Kidney (tissue), 14 donors: ENCODE results near the gene CCDC188. TPM values are rescaled to one million over a fixed set of nuclear protein-coding genes. Genes with fewer than 3 reads are reported as not detected.
A peak's percentile ranks its signal among the peaks of the same experiment; 100 is the strongest.

ENCODE experiments used
- DNase-seq, 5 donors: peaks; one replicate each; pipeline ENCODE4 v3.0.0-alpha.2; 2013 to 2020
- FAIRE-seq: peaks from 2 replicates; lab custom pipeline; 2012; peaks lifted over from hg19 to GRCh38; lab: Jason Lieb, UNC
- H3K27ac ChIP-seq, 2 donors: one replicate each; pipeline ENCODE4 v1.7.0; 2013; ENCODE audit warnings: low read depth in 2 of 2, low read length in 2 of 2, inconsistent platforms in 1 of 2
- H3K27me3 ChIP-seq: one replicate; pipeline ENCODE4 v1.7.1; 2013; ENCODE audit warnings: low read length, inconsistent platforms; ENCODE audit not compliant: control insufficient read depth, insufficient read depth
- H3K36me3 ChIP-seq, 3 donors: one replicate each; pipeline versions ENCODE4 v1.7.0 to v1.7.1; 2013; ENCODE audit warnings: low read length in 3 of 3, control low read depth in 1 of 3, inconsistent platforms in 1 of 3; ENCODE audit not compliant: insufficient read depth in 3 of 3, control insufficient read depth in 2 of 3
- H3K4me1 ChIP-seq, 3 donors: one replicate each; pipeline versions ENCODE4 v1.7.0 to v1.7.1; 2013; ENCODE audit warnings: low read length in 3 of 3, inconsistent platforms in 1 of 3, low read depth in 1 of 3; ENCODE audit not compliant: control insufficient read depth in 2 of 3, insufficient read depth in 2 of 3
- H3K4me3 ChIP-seq, 3 donors: one replicate each; pipeline versions ENCODE4 v1.7.0 to v1.8.1; 2013; ENCODE audit warnings: low read length in 3 of 3, control low read depth in 1 of 3, inconsistent platforms in 1 of 3
- H3K9ac ChIP-seq, 3 donors: one replicate each; pipeline versions ENCODE4 v1.7.0 to v1.7.1; 2013; ENCODE audit warnings: low read length in 3 of 3, control low read depth in 1 of 3, inconsistent platforms in 1 of 3
- H3K9me3 ChIP-seq, 3 donors: one replicate each; pipeline versions ENCODE4 v1.7.0 to v1.7.1; 2013; ENCODE audit warnings: low read length in 3 of 3, control low read depth in 1 of 3, inconsistent platforms in 1 of 3; ENCODE audit not compliant: control insufficient read depth in 2 of 3, insufficient read depth in 1 of 3
- intact Hi-C: fragments of 100-400 bp; cut with DNase I; formaldehyde crosslinking; loops from one replicate; pipeline ENCODE4 v1.11.1; 2022
- polyA plus RNA-seq: library from polyadenylated mRNA; stranded (reverse); fragments of 350-450 nt; fragmentation: Illumina TruSeq; extraction: RNeasy Lipid Tissue Mini Kit (QIAGEN cat#74804); gene quantifications from one replicate; pipeline ENCODE4 v1.2.3, GENCODE V29; 2014; ENCODE audit warnings: low read depth, low replicate concordance; ENCODE audit not compliant: insufficient read depth
- total RNA-seq: library from RNA; stranded (reverse); fragmentation: NEBNext Ultra II Directional; extraction: Animal tissue kit (Norgen Biotek cat#: 25700); gene quantifications from one replicate; pipeline ENCODE4 v1.2.1, GENCODE V29; 2021
- TF ChIP-seq, protein P1 (sequence below): IDR thresholded peaks from 3 replicates; pipeline ENCODE4 v1.5.1; 2012; ENCODE audit warnings: mild to moderate bottlenecking, moderate library complexity, borderline replicate concordance; ENCODE audit not compliant: insufficient read depth; ENCODE audit errors: extremely low read depth
- donor health status: control.
- donor health status: control.
- donor health status: control.
- donor health status: control.
- donor health status: control.
- donor health status: DM: yes; HTN: yes; CAD: no.
- donor health status: Normal renal cell carcinoma (clear cell type).

CCDC188 gene
- total and polyA plus RNA-seq, 2 donors from 2014 or later = 0.54 to 2.8 TPM

- Histone ChIP-seq H3K27me3 (no peaks in the 10 kb centered on the region), H3K36me3 (peaks cover 0 to 39% (median 20%) of the 10 kb centered on the region in 3 donors), H3K27ac (no peak overlapping the region), H3K9me3 (no peaks in the 10 kb centered on the region), H3K4me3 (no peak overlapping the region), H3K4me1 (peaks cover 0 to 9% (median 0%) of the 10 kb centered on the region in 3 donors), H3K9ac (no peak overlapping the region)
- intact Hi-C loops = loop anchor here (10.0 kb wide), 1 partner anchor 87 kb away; the partner anchor contains the start of gene TANGO2
- FAIRE-seq = no peak
- TF ChIP-seq, protein P1, sequence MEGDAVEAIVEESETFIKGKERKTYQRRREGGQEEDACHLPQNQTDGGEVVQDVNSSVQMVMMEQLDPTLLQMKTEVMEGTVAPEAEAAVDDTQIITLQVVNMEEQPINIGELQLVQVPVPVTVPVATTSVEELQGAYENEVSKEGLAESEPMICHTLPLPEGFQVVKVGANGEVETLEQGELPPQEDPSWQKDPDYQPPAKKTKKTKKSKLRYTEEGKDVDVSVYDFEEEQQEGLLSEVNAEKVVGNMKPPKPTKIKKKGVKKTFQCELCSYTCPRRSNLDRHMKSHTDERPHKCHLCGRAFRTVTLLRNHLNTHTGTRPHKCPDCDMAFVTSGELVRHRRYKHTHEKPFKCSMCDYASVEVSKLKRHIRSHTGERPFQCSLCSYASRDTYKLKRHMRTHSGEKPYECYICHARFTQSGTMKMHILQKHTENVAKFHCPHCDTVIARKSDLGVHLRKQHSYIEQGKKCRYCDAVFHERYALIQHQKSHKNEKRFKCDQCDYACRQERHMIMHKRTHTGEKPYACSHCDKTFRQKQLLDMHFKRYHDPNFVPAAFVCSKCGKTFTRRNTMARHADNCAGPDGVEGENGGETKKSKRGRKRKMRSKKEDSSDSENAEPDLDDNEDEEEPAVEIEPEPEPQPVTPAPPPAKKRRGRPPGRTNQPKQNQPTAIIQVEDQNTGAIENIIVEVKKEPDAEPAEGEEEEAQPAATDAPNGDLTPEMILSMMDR = no peak
- peak in 1 of 5 donors; percentile 49 for DNase-seq
Observed at GRCh38 chr22:20111689-20112622, 38.9 kb downstream of the CCDC188 start.

DNA sequence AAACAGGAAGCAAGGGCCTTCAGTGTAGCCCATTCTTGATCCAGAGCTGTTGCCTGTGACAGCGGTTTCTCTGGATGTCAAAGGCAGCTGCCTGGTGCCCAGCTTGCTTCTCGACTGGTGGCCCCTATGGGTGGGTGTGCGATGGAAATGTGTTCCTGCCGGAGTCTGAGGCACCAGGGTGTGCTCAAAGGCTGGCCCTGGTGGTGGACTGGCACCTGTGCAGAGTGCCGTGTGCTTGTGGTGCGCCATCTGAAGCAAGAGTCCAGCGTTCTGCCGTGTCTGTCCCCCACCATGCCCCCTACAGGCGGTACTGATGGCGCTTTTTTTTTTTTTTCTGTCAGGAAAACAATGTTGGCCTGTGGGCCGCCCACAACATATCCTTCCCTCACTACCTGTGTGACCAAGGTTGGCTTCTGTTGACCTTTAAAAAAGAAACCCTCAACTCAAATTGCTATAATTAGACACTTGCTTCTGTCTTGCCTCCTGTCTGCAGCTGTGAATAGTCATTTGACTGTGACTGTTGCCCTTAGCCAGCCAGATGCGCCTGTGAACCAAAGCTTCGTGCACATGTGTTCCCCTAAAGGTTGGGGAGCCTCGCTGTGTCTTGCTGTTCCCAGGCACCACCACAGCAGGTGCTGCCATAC, 39.7 kb downstream of the CCDC188 start:
- TF ChIP-seq, protein P1 = peak; percentile 4

DNA sequence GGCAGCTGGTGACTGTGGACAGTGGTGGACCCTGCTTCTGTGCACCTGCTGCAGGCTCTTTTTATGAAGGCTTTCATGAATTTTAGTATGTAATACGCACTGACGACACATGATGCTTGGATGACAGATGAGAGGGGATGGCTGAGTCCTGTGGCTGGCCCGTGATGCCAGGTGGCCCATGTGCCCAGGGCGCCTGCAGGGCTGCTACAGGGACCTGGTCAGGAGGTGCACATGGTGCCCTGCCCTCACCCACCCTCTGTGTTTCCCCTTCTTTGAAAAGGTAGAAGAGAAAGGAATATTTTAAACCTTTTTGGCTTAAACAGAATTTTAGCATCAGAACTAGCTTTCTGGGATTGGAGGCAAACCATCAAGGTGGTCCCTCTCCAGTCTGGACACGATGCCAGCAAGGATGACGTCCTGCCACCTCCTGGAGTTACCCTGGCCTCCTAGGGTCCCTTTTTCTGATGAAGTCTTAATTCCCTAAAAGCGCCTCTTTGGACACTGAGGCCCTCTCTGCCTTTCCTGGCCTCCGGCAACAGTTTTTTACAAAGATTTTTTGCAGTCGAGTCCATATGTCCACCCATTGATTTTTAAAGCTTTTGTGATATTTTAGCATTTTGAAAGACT, 40.4 kb downstream of the CCDC188 start:
- TF ChIP-seq, protein P1 = no peak
- DNase-seq (peak in 1 of 5 donors; percentile 62), FAIRE-seq (no peak)
- Histone ChIP-seq H3K4me1 (peaks cover 0 to 3% (median under 1%) of the 10 kb centered on the region in 3 donors), H3K9me3 (no peaks in the 10 kb centered on the region), H3K27me3 (no peaks in the 10 kb centered on the region), H3K27ac (no peak overlapping the region), H3K9ac (no peak overlapping the region), H3K36me3 (peaks cover 0 to 52% (median 33%) of the 10 kb centered on the region in 3 donors), H3K4me3 (no peak overlapping the region)
- intact Hi-C loops = loop anchor here (10.0 kb wide), 1 partner anchor 86 kb away; the partner anchor contains the start of gene TANGO2

More for the DNA sequence above, 39.7 kb downstream of the CCDC188 start:
- no peak overlapping the region for H3K27ac ChIP-seq
- no peak overlapping the region for H3K4me3 ChIP-seq
- FAIRE-seq (no peak), DNase-seq (peak in 2 of 5 donors; percentile 39 to 42)
- H3K9ac ChIP-seq = no peak overlapping the region
- H3K4me1 ChIP-seq = peaks cover 0 to 6% (median 0%) of the 10 kb centered on the region in 3 donors
- H3K36me3 ChIP-seq = peaks cover 0 to 47% (median 28%) of the 10 kb centered on the region in 3 donors
- intact Hi-C loops = loop anchor here (10.0 kb wide), 1 partner anchor 86 kb away; the partner anchor contains the start of gene TANGO2
- H3K27me3 ChIP-seq = no peaks in the 10 kb centered on the region
- H3K9me3 ChIP-seq = no peaks in the 10 kb centered on the region
